ENCODE data around the gene CTXN1. TPM values are rescaled to one million over a fixed set of nuclear protein-coding genes. Genes with fewer than 3 reads are reported as not detected.

Gene CTXN1
- total RNA-seq, 1 experiment from 2014 or later = 3.2 TPM

DNA sequence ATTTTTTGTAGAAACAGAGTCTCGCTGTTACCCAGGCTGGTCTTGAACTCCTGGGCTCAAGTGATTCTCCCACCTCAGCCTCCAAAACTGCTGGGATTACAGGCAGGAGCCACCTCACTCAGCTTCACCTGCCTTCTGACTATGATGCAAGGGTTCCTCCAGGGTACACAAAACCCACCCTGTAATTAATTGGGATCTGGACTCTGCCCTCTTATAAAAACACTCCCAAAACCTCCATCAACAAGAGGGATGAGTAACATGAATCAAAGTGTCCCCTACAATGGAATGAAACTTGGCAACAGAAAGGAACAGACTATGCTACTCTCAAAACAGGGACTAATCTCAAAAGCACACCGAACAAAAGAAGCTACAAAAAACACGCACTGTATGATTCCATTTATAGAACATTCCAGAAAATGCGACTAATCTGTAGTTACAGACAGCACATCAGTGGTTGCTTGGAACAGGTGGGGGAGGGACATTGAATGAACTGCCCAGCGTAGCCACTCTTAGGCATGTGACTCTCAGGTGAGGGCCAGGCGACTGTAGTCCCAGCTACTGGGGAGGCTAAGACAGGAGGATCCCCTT is 48.6 kb downstream of the CTXN1 start:
- no peak for DNase-seq (ENCODE audit: low read depth)

DNA sequence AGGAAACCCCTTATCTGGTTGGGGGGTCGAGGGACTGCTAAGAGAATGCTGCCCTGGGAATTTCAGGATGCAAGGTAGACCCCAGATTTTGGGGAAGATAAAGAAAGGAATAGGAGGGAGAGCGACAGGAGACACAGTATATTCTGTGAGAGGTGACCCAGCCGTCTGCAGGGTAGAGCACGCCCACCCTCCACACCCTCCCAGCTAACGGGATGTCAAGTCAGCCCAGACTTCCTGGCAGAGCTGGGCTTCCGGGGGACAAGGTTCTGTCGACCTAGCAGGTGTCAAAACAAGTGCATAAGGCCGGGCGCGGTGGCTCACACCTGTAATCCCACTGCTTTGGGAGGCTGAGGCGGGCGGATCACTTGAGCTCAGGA is 51.0 kb downstream of the CTXN1 start:
- no peak for DNase-seq (ENCODE audit: low read depth)

Other genes with a start within 250 kb of the CTXN1 start
- gene MCEMP1, start 249.0 kb downstream of the CTXN1 start, total RNA-seq (2014; rRNA removed) = not detected in 2 replicates
- gene TRAPPC5, start 245.3 kb downstream of the CTXN1 start, total RNA-seq (2014; rRNA removed) = 96.8 and 101 TPM in 2 replicates
- not detected in 2 replicates for gene FCER2, start 224.0 kb downstream of the CTXN1 start, total RNA-seq (2014; rRNA removed)
- not detected in 2 replicates for gene CLEC4G, start 194.0 kb downstream of the CTXN1 start, total RNA-seq (2014; rRNA removed)
- not detected in 2 replicates for gene CD209, start 178.6 kb downstream of the CTXN1 start, total RNA-seq (2014; rRNA removed)
- not detected in 2 replicates for gene CLEC4M, start 162.9 kb downstream of the CTXN1 start, total RNA-seq (2014; rRNA removed)
- gene EVI5L, start 95.9 kb downstream of the CTXN1 start, total RNA-seq (2014; rRNA removed) = 19.5 and 21.5 TPM in 2 replicates
- gene PRR36, start 51.7 kb downstream of the CTXN1 start, total RNA-seq (2014; rRNA removed) = not detected in 2 replicates
- gene LRRC8E, start 37.6 kb downstream of the CTXN1 start, total RNA-seq (2014; rRNA removed) = 1.6 and 1.9 TPM in 2 replicates
- 9.8 and 13.0 TPM in 2 replicates for gene MAP2K7, start 22.3 kb downstream of the CTXN1 start, total RNA-seq (2014; rRNA removed)
- 1.9 and 3.5 TPM in 2 replicates for gene TGFBR3L, start 11.3 kb downstream of the CTXN1 start, total RNA-seq (2014; rRNA removed)
- gene SNAPC2, start 5.8 kb downstream of the CTXN1 start, total RNA-seq (2014; rRNA removed) = 25.5 and 28.8 TPM in 2 replicates
- 49.0 and 50.5 TPM in 2 replicates for gene TIMM44, start 17.5 kb upstream of the CTXN1 start, total RNA-seq (2014; rRNA removed)
- 44.4 and 62.4 TPM in 2 replicates for gene ELAVL1, start 79.5 kb upstream of the CTXN1 start, total RNA-seq (2014; rRNA removed)
- not detected in 2 replicates for gene CCL25, start 126.6 kb upstream of the CTXN1 start, total RNA-seq (2014; rRNA removed)
- not detected in 2 replicates for gene FBN3, start 223.5 kb upstream of the CTXN1 start, total RNA-seq (2014; rRNA removed)

Data from LHCN-M2 (cell line).